MCF 10A (cell line): ENCODE results near the gene NCOA6. TPM values are rescaled to one million over a fixed set of nuclear protein-coding genes. Genes with fewer than 3 reads are reported as not detected.

Source experiments
- BruUV-seq: library from RNA; stranded (reverse); fragments of 400-500 nt; replicated peaks from 2 replicates; lab custom pipeline; 2021; lab: Mats Ljungman, UMichigan
- CTCF ChIA-PET: fragments of 300-600 bp; sonication (Branson Sonifier 250); formaldehyde crosslinking; extraction: SDS; loops from one replicate; lab custom pipeline; 2021; ENCODE audit warnings: antibody characterized with exemption, inconsistent platforms; lab: Yijun Ruan, JAX
- POLR2A ChIA-PET: fragments of 300-600, 350-650 bp; sonication (Branson Sonifier 250); formaldehyde crosslinking; extraction: SDS; loops from one replicate; lab custom pipeline; 2020; ENCODE audit warnings: antibody characterized with exemption, inconsistent platforms; lab: Yijun Ruan, JAX
- DNase-seq: peaks from one replicate; pipeline ENCODE4 v3.0.0-alpha.2; 2018; ENCODE audit not compliant: unreplicated experiment
- H3K27ac Mint-ChIP-seq: one replicate; pipeline ENCODE4 v1.8.0; 2022; ENCODE audit warnings: mild to moderate bottlenecking, low read depth, mixed read lengths; ENCODE audit not compliant: unreplicated experiment
- H3K27me3 Mint-ChIP-seq: one replicate; pipeline ENCODE4 v1.8.0; 2022; ENCODE audit warnings: mixed read lengths; ENCODE audit not compliant: insufficient read depth, unreplicated experiment
- H3K36me3 Mint-ChIP-seq: one replicate; pipeline ENCODE4 v1.8.0; 2022; ENCODE audit warnings: mild to moderate bottlenecking, moderate library complexity, mixed read lengths; ENCODE audit not compliant: insufficient read depth, unreplicated experiment
- H3K4me1 Mint-ChIP-seq: one replicate; pipeline ENCODE4 v1.8.0; 2022; ENCODE audit warnings: mixed read lengths; ENCODE audit not compliant: insufficient read depth, unreplicated experiment
- H3K4me3 Mint-ChIP-seq: one replicate; pipeline ENCODE4 v1.8.0; 2022; ENCODE audit warnings: mild to moderate bottlenecking, moderate library complexity, mixed read lengths; ENCODE audit not compliant: unreplicated experiment
- H3K9me3 Mint-ChIP-seq: one replicate; pipeline ENCODE4 v1.8.0; 2022; ENCODE audit warnings: mixed read lengths; ENCODE audit not compliant: unreplicated experiment
- CTCF ChIP-seq: fragments of 200-600 bp; IDR thresholded peaks from one replicate; pipeline ENCODE4 v1.8.0; 2022; ENCODE audit warnings: antibody characterized with exemption, mild to moderate bottlenecking; ENCODE audit not compliant: unreplicated experiment
- intact Hi-C: fragments of 100-400 bp; cut with micrococcal nuclease; formaldehyde crosslinking; loops from 2 replicates; pipeline ENCODE4 v1.14.1; 2022
- total RNA-seq: library from RNA; stranded (reverse); gene quantifications from 2 replicates; pipeline ENCODE4 v1.2.3, GENCODE V29; 2022

NCOA6 gene
- total RNA-seq, 1 experiment from 2014 or later: 27.9 TPM

DNA sequence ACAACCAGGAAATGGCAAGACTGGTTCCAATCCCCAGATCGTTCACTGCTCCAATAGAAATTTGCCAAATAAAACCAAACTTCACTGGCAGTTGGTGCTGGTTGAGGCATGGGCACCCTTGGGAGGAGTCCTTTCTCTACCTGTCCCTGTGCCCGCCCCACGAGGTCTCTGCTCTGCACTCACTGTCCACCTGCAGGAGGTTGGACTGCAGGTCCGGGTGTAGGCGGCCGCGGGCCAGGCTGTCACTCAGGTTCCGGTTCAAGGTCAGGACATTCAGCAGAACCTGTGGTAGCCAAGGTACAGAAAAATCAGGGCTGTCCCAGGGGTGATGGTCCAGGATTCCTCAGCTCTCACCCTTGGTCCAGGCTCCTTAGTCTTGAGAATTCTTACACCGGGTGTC is 24.3 kb upstream of the NCOA6 start:
- no peak for DNase-seq
- H3K27me3 Mint-ChIP-seq: peaks cover 18% of the 10 kb centered on the region
- H3K4me3 Mint-ChIP-seq: no peak overlapping the region
- TF ChIP-seq CTCF: no peak
- ChIA-PET POLR2A (no interaction called here), CTCF (interaction anchor here (0.7 to 2.7 kb wide), 3 partner anchors 15 to 25 kb away, joined by 4 to 13 read pairs (median 7); partner anchors contain the start of gene GGT7)
- H3K4me1 Mint-ChIP-seq: no peaks in the 10 kb centered on the region
- BruUV-seq: no TSS peak
- no peaks in the 10 kb centered on the region for H3K36me3 Mint-ChIP-seq
- no peaks in the 10 kb centered on the region for H3K9me3 Mint-ChIP-seq
- no peak overlapping the region for H3K27ac Mint-ChIP-seq
- intact Hi-C loops: no loop called here

- intact Hi-C loops: no loop called here
- CTCF ChIA-PET: interaction anchor here (0.6 to 1.3 kb wide), 6 partner anchors 24 to 247 kb away, joined by 3 to 6 read pairs (median 3); partner anchors contain the start of gene GGT7
- H3K36me3 Mint-ChIP-seq: no peaks in the 10 kb centered on the region
Measured at GRCh38 chr20:34848597-34848996, 23.1 kb upstream of the NCOA6 start.

DNA sequence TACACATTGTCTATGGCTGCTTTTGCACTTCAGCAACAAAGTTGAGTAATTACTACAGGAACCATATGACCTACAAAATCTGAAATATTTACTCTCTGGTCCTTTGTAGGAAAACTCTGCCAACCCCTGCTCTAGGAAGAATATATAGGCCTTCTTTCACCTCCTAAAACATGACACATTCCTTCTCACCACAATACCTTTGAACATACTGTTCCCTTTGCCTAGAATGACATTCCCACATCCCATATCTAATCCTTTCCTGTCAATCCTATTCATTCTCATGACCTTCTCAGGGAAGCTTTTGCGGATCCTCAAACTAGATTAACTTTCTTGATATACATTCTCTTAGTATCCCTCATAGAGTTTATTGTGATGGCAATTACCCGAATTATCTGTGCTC is 18.0 kb upstream of the NCOA6 start:
- no peak for DNase-seq
- Mint-ChIP-seq H3K9me3 (no peaks in the 10 kb centered on the region), H3K36me3 (no peaks in the 10 kb centered on the region), H3K4me3 (no peak overlapping the region), H3K4me1 (no peaks in the 10 kb centered on the region), H3K27ac (no peak overlapping the region), H3K27me3 (peaks cover 55% of the 10 kb centered on the region)
- ChIA-PET CTCF (interaction anchor here (0.6 kb wide), 3 partner anchors 9 to 257 kb away, joined by 3 to 5 read pairs (median 4); no protein-coding TSS in a partner anchor), POLR2A (no interaction called here)
- no TSS peak for BruUV-seq
- intact Hi-C loops: no loop called here
- no peak for TF ChIP-seq CTCF

More at GRCh38 chr20:34848597-34848996, 23.1 kb upstream of the NCOA6 start:
- no peaks in the 10 kb centered on the region for H3K4me1 Mint-ChIP-seq
- POLR2A ChIA-PET: no interaction called here
- BruUV-seq: no TSS peak
- H3K4me3 Mint-ChIP-seq: no peak overlapping the region
- no peak for DNase-seq
- H3K27me3 Mint-ChIP-seq: peaks cover 18% of the 10 kb centered on the region
- no peaks in the 10 kb centered on the region for H3K9me3 Mint-ChIP-seq
- no peak overlapping the region for H3K27ac Mint-ChIP-seq
- TF ChIP-seq CTCF: no peak

DNA sequence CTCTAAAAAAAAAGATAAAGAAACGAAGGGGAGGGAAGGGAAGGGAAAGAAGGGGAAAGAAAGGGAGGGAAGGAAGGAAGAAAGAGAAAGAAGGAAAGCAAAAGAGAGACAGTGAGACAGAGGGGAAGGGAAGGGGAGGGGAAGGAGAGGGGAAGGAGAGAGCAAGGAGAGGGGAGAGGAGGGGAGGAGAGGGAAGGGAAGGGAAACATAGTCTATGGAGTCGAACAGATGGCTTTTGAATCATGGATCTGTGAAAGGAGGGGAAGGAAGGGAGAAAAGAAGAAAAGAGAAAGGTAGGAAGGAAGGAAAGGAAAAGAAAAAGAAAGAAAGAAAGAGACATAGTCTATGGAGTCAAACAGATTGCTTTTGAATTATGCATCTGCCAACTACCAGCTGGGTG is 16.7 kb upstream of the NCOA6 start:
- no peaks in the 10 kb centered on the region for H3K36me3 Mint-ChIP-seq
- ChIA-PET CTCF (interaction anchor here (0.6 to 1.0 kb wide), 3 partner anchors 10 to 181 kb away, joined by 3 to 5 read pairs (median 4); no protein-coding TSS in a partner anchor), POLR2A (no interaction called here)
- H3K4me1 Mint-ChIP-seq: no peaks in the 10 kb centered on the region
- no peak for DNase-seq
- no peak overlapping the region for H3K27ac Mint-ChIP-seq
- no TSS peak for BruUV-seq
- intact Hi-C loops: no loop called here
- no peak overlapping the region for H3K4me3 Mint-ChIP-seq
- H3K9me3 Mint-ChIP-seq: no peaks in the 10 kb centered on the region
- TF ChIP-seq CTCF: no peak
- peaks cover 47% of the 10 kb centered on the region for H3K27me3 Mint-ChIP-seq
